Measurements from ENCODE around the gene ANK2. TPM values are rescaled to one million over a fixed set of nuclear protein-coding genes. Genes with fewer than 3 reads are reported as not detected.

Gene ANK2
- total RNA-seq, 4 donors from 2014 or later: 74.2 to 127 (median 87.5) TPM

- TF ChIP-seq POLR2A (IDR thresholded peaks at IDR 0.05): no peak
- TF ChIP-seq CTCF (IDR thresholded peaks at IDR 0.05 in 4 of 5, conservative IDR thresholded peaks at IDR 0.05 in 1 of 5): no peak
- Histone ChIP-seq H3K4me3 (no peak overlapping the region), H3K9me3 (no peaks in the 10 kb centered on the region), H3K4me1 (peaks cover 21 to 38% of the 10 kb centered on the region in 2 donors), H3K27me3 (no peaks in the 10 kb centered on the region), H3K27ac (no peak overlapping the region), H3K36me3 (no peaks in the 10 kb centered on the region)
- DNase-seq: no peak
- intact Hi-C loops (cut with DNase I; ENCODE audit: low total_unique reads): no loop called here
- ATAC-seq: no peak
- in situ Hi-C loops (cut with MboI; ENCODE audit: low sequenced_read_pairs in 4 of 4): no loop called here
Measured at GRCh38 chr4:113025416-113025815, 24.0 kb upstream of the ANK2 start.

GRCh38 chr4:113026556-113026955 lies 22.9 kb upstream of the ANK2 start:
- H3K36me3 ChIP-seq: no peaks in the 10 kb centered on the region
- no peak for ATAC-seq

GRCh38 chr4:113028074-113028473 lies 21.4 kb upstream of the ANK2 start:
- DNase-seq (no peak), ATAC-seq (no peak)
- intact Hi-C loops (cut with DNase I; ENCODE audit: low total_unique reads): no loop called here
- H3K4me3 ChIP-seq: no peak overlapping the region
- no peak for TF ChIP-seq POLR2A (IDR thresholded peaks at IDR 0.05)
- TF ChIP-seq CTCF (IDR thresholded peaks at IDR 0.05 in 4 of 5, conservative IDR thresholded peaks at IDR 0.05 in 1 of 5): no peak
- no peaks in the 10 kb centered on the region for H3K27me3 ChIP-seq
- no peaks in the 10 kb centered on the region for H3K36me3 ChIP-seq
- H3K4me1 ChIP-seq: peaks cover 0 to 15% of the 10 kb centered on the region in 2 donors
- H3K9me3 ChIP-seq: no peaks in the 10 kb centered on the region
- no peak overlapping the region for H3K27ac ChIP-seq
- in situ Hi-C loops (cut with MboI; ENCODE audit: low sequenced_read_pairs in 4 of 4): no loop called here

More at GRCh38 chr4:113026556-113026955, 22.9 kb upstream of the ANK2 start:
- Histone ChIP-seq H3K27ac (no peak overlapping the region), H3K4me3 (no peak overlapping the region), H3K9me3 (no peaks in the 10 kb centered on the region), H3K4me1 (peaks cover 12 to 29% of the 10 kb centered on the region in 2 donors), H3K27me3 (no peaks in the 10 kb centered on the region)
- no peak for TF ChIP-seq POLR2A (IDR thresholded peaks at IDR 0.05)
- TF ChIP-seq CTCF (IDR thresholded peaks at IDR 0.05 in 4 of 5, conservative IDR thresholded peaks at IDR 0.05 in 1 of 5): no peak
- no peak for DNase-seq
- intact Hi-C loops (cut with DNase I; ENCODE audit: low total_unique reads) (no loop called here), in situ Hi-C loops (cut with MboI; ENCODE audit: low sequenced_read_pairs in 4 of 4) (no loop called here)

- Histone ChIP-seq H3K27me3 (no peaks in the 10 kb centered on the region), H3K4me1 (no peaks in the 10 kb centered on the region), H3K4me3 (no peak overlapping the region), H3K9me3 (no peaks in the 10 kb centered on the region), H3K36me3 (no peaks in the 10 kb centered on the region), H3K27ac (no peak overlapping the region)
- ATAC-seq: no peak
- in situ Hi-C loops (cut with MboI; ENCODE audit: low sequenced_read_pairs in 4 of 4) (no loop called here), intact Hi-C loops (cut with DNase I; ENCODE audit: low total_unique reads) (no loop called here)
- TF ChIP-seq POLR2A (IDR thresholded peaks at IDR 0.05) (no peak), CTCF (IDR thresholded peaks at IDR 0.05 in 4 of 5, conservative IDR thresholded peaks at IDR 0.05 in 1 of 5) (no peak)
- no peak for DNase-seq
Measured at GRCh38 chr4:113031212-113031611, 18.2 kb upstream of the ANK2 start.

- DNase-seq (no peak), ATAC-seq (no peak)
- Histone ChIP-seq H3K9me3 (no peaks in the 10 kb centered on the region), H3K4me1 (no peaks in the 10 kb centered on the region), H3K27me3 (no peaks in the 10 kb centered on the region), H3K27ac (no peak overlapping the region), H3K36me3 (no peaks in the 10 kb centered on the region), H3K4me3 (no peak overlapping the region)
- intact Hi-C loops (cut with DNase I; ENCODE audit: low total_unique reads) (no loop called here), in situ Hi-C loops (cut with MboI; ENCODE audit: low sequenced_read_pairs in 4 of 4) (no loop called here)
- TF ChIP-seq POLR2A (IDR thresholded peaks at IDR 0.05) (no peak), CTCF (IDR thresholded peaks at IDR 0.05 in 4 of 5, conservative IDR thresholded peaks at IDR 0.05 in 1 of 5) (no peak)
Measured at GRCh38 chr4:113040793-113041192, 8.7 kb upstream of the ANK2 start.
